CD4-positive, alpha-beta T cell (primary cell): ENCODE data around the gene DGKI. TPM values are rescaled to one million over a fixed set of nuclear protein-coding genes. Genes with fewer than 3 reads are reported as not detected.

Source experiments
- ATAC-seq: fragments of 200-7000 bp; cut with Tn5 transposase; one replicate; pipeline ENCODE4 v1.10.0; 2022; ENCODE audit warnings: mild to moderate bottlenecking; ENCODE audit not compliant: poor library complexity
- CTCF ChIA-PET: fragments of 350-600 bp; sonication (Branson Sonifier 250); formaldehyde crosslinking; loops from one replicate; lab custom pipeline; 2021; ENCODE audit warnings: antibody characterized with exemption, inconsistent platforms; lab: Charles Lee
- POLR2A ChIA-PET: fragments of 350-600 bp; sonication (Branson Sonifier 250); formaldehyde crosslinking; loops from one replicate; lab custom pipeline; 2021; ENCODE audit warnings: antibody characterized with exemption, inconsistent platforms; lab: Charles Lee
- DNase-seq, 14 experiments: peaks; one replicate each; pipeline ENCODE4 v3.0.0-alpha.2; 2013 to 2020; ENCODE audit warnings: mixed read lengths in 2 of 14
- H3K27ac ChIP-seq, 2 donors: one replicate each; pipeline versions ENCODE4 v1.5.1 to v1.7.0; 2013; ENCODE audit warnings: low read length in 2 of 2, low read depth in 1 of 2, mild to moderate bottlenecking in 1 of 2
- H3K27me3 ChIP-seq, 2 experiments: 1 replicate in 1 of 2; 2 replicates in 1 of 2; pipeline versions ENCODE4 v1.6.1 to v1.7.0; 2013; ENCODE audit warnings: low read length in 2 of 2, control low read depth in 1 of 2, mild to moderate bottlenecking in 1 of 2, moderate library complexity in 1 of 2; ENCODE audit not compliant: insufficient read depth in 2 of 2, control insufficient read depth in 1 of 2
- H3K36me3 ChIP-seq: one replicate; pipeline ENCODE4 v1.6.1; 2013; ENCODE audit warnings: low read length, control low read depth; ENCODE audit not compliant: insufficient read depth
- H3K4me1 ChIP-seq: one replicate; pipeline ENCODE4 v1.6.1; 2013; ENCODE audit warnings: low read length, control low read depth; ENCODE audit not compliant: insufficient read depth
- H3K4me3 ChIP-seq: one replicate; pipeline ENCODE4 v1.5.1; 2013; ENCODE audit warnings: mild to moderate bottlenecking, low read length, moderate library complexity
- H3K9me3 ChIP-seq, 2 experiments: 1 replicate in 1 of 2; 2 replicates in 1 of 2; pipeline versions ENCODE4 v1.6.1 to v1.7.0; 2013; ENCODE audit warnings: low read length in 2 of 2, mild to moderate bottlenecking in 2 of 2, control low read depth in 1 of 2, moderate library complexity in 1 of 2; ENCODE audit not compliant: control insufficient read depth in 1 of 2, insufficient read depth in 1 of 2
- H3K27ac Mint-ChIP-seq: one replicate; pipeline ENCODE4 v1.8.0; 2020; ENCODE audit warnings: mixed read lengths
- H3K27me3 Mint-ChIP-seq: one replicate; pipeline ENCODE4 v1.8.0; 2021; ENCODE audit warnings: mixed read lengths
- H3K36me3 Mint-ChIP-seq: one replicate; pipeline ENCODE4 v1.8.0; 2021; ENCODE audit warnings: low read depth, mixed read lengths
- H3K4me1 Mint-ChIP-seq: one replicate; pipeline ENCODE4 v1.8.0; 2021; ENCODE audit warnings: low read depth, mixed read lengths
- H3K4me3 Mint-ChIP-seq: one replicate; pipeline ENCODE4 v1.8.0; 2020; ENCODE audit warnings: mild to moderate bottlenecking, mixed read lengths
- H3K9me3 Mint-ChIP-seq: one replicate; pipeline ENCODE4 v1.8.0; 2020; ENCODE audit warnings: mixed read lengths
- CTCF ChIP-seq: fragments of 200-600 bp; IDR thresholded peaks from one replicate; pipeline ENCODE4 v1.8.0; 2022; ENCODE audit warnings: antibody characterized with exemption, mild to moderate bottlenecking
- intact Hi-C, 2 experiments: fragments of 100-400 bp; cut with DNase I in 1 of 2; cut with micrococcal nuclease in 1 of 2; formaldehyde crosslinking; loops; one replicate each; pipeline versions ENCODE4 v1.15.1 to v1.9.0; 2023 to 2025; cut with DNase I, micrococcal nuclease
- total RNA-seq, 174 experiments: library from RNA in 2 of 174; stranded (reverse) in 2 of 174; gene quantifications; one replicate each; pipeline ENCODE4 v1.2.3 and lab custom pipeline; 2021 to 2026

The DGKI gene
- total RNA-seq, 2 experiments from 2014 or later: not detected

- Mint-ChIP-seq H3K4me3 (no peak overlapping the region), H3K9me3 (no peaks in the 10 kb centered on the region), H3K27me3 (peaks cover 12% of the 10 kb centered on the region), H3K4me1 (no peaks in the 10 kb centered on the region), H3K36me3 (no peaks in the 10 kb centered on the region), H3K27ac (no peak overlapping the region)
- ChIA-PET POLR2A (no interaction called here), CTCF (no interaction called here)
- DNase-seq (no peak), ATAC-seq (no peak)
- intact Hi-C loops: no loop called here
- Histone ChIP-seq H3K27me3 (no peaks in the 10 kb centered on the region), H3K27ac (no peak overlapping the region), H3K36me3 (no peaks in the 10 kb centered on the region), H3K4me1 (no peaks in the 10 kb centered on the region), H3K9me3 (no peaks in the 10 kb centered on the region), H3K4me3 (no peak overlapping the region)
- no peak for TF ChIP-seq CTCF
These were observed 86.7 kb downstream of the DGKI start for GRCh38 chr7:137760111-137760510.

- CTCF ChIA-PET: no interaction called here
- intact Hi-C loops: no loop called here
- no peaks in the 10 kb centered on the region for H3K36me3 ChIP-seq
- no peaks in the 10 kb centered on the region for H3K9me3 ChIP-seq
- ATAC-seq (no peak), DNase-seq (no peak)
- peaks cover 22% of the 10 kb centered on the region for H3K27me3 Mint-ChIP-seq
- no peaks in the 10 kb centered on the region for H3K36me3 Mint-ChIP-seq
- no peak overlapping the region for H3K4me3 ChIP-seq
- no peaks in the 10 kb centered on the region for H3K27me3 ChIP-seq
- H3K4me3 Mint-ChIP-seq: no peak overlapping the region
- TF ChIP-seq CTCF: no peak
- no peak overlapping the region for H3K27ac ChIP-seq
- H3K27ac Mint-ChIP-seq: no peak overlapping the region
- no peaks in the 10 kb centered on the region for H3K4me1 Mint-ChIP-seq
- H3K9me3 Mint-ChIP-seq: no peaks in the 10 kb centered on the region
- POLR2A ChIA-PET: no interaction called here
- no peaks in the 10 kb centered on the region for H3K4me1 ChIP-seq
These were observed 89.4 kb downstream of the DGKI start for GRCh38 chr7:137757146-137757925.

GRCh38 chr7:137755846-137756651 is 90.7 kb downstream of the DGKI start:
- Histone ChIP-seq H3K4me3 (no peak overlapping the region), H3K4me1 (no peaks in the 10 kb centered on the region), H3K27me3 (no peaks in the 10 kb centered on the region), H3K36me3 (no peaks in the 10 kb centered on the region), H3K9me3 (no peaks in the 10 kb centered on the region), H3K27ac (no peak overlapping the region)
- TF ChIP-seq CTCF: no peak
- peaks cover 14% of the 10 kb centered on the region for H3K27me3 Mint-ChIP-seq
- DNase-seq (no peak), ATAC-seq (no peak)
- CTCF ChIA-PET: no interaction called here
- no peak overlapping the region for H3K4me3 Mint-ChIP-seq
- no peaks in the 10 kb centered on the region for H3K4me1 Mint-ChIP-seq
- H3K27ac Mint-ChIP-seq: no peak overlapping the region
- no peaks in the 10 kb centered on the region for H3K9me3 Mint-ChIP-seq
- H3K36me3 Mint-ChIP-seq: no peaks in the 10 kb centered on the region
- intact Hi-C loops: no loop called here
- POLR2A ChIA-PET: no interaction called here
